HG03565 (cell line): ENCODE results near the gene BRSK2.

Experiments
- ATAC-seq: cut with Tn5 transposase; IDR thresholded peaks from one replicate; pipeline ENCODE4 v1.9.1; 2021; ENCODE audit warnings: mild to moderate bottlenecking, moderate library complexity; ENCODE audit not compliant: unreplicated experiment

BRSK2 gene

GRCh38 chr11:1448882-1449281, 59.1 kb downstream of the BRSK2 start:
- no peak for ATAC-seq

DNA sequence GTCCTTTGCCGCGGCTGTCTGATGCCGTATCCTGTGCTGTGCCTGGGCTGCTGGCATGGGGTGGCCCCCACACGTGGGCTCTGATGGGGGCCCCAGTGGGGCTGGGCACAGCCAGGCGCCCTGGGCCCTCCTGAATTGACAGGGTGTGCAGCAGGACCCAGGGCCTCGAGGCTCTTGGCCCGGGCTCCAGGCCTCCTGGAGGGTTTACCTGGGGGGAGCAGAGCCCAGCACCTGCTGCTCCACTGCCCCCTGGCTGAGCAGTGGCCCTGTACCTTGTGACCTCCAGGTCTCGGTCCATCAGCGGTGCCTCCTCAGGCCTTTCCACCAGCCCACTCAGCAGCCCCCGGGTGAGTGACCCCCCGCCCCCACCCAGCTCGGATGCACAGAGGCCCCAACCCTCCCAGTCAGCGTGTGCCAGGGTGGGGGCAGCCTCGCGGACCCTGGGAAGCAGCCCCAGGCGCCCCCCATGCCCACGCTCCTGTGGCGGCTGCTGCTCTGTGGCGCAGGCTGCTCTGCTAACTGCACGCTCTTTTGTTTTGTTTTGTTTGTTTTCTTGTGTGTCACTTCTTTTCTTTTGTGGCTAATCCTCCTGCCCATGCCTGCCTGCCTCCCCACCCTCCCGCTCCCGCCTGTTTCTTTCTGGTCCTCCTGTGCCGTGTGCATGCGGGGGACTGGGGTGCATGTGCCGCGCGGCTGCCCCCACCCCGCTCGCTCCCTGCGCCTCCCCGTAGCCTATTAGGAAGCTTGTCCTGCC, 59.9 kb downstream of the BRSK2 start:
- no peak for ATAC-seq

DNA sequence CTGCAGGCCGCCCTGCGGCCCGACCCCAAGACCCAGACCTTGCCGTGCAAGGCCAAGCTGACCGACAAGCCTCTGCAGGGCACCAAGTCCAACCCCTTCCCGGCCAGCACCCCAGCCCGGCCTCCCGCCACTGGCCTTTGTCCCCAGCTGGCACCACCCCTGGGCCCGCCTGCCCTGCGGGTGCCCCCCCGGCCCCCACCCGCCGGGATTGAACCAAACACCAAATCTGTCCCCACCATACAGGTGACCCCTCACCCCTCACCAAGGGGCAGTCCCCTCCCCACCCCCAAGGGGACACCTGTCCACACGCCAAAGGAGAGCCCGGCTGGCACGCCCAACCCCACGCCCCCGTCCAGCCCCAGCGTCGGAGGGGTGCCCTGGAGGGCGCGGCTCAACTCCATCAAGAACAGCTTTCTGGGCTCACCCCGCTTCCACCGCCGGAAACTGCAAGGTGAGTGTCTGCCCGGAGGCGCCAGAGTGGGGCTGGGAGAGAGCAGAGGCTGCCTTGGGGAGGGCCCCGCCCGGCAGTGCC, 60.7 kb downstream of the BRSK2 start:
- no peak for ATAC-seq

DNA sequence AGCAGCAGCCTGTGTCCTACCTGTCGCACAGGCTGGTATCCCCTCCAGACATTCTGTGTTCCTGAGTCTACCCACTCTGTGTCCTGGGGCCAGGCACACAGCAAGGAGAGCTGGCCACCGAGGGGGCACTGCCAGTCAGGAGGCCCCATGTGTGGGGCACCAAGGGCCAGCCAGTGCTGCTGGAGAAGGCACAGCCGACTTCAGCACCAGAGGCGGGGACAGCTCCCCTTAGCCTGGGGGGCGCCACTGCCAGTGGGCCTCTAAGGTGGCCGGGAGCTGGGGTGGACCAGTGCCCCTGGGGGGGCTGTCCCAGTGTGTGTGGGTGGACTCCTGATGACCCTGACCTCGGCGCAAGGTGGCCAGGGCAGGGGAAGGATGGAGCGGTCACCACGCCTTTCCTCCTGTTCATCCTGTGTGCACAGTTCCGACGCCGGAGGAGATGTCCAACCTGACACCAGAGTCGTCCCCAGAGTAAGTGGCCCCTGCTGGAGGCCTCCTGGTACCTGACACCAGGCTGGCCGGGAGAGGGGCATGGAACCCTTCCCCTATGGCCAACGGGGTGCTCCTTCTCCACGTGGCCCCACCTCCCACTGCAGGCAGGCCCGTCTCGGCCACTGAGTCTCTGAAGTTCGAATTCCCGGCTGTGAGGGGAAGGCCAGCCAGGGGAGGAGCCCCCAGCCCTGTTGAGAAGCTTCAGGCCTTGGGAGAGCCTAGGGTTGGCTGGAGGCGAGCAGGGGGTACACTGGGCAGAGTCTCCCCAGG, 61.4 kb downstream of the BRSK2 start:
- ATAC-seq = no peak

DNA sequence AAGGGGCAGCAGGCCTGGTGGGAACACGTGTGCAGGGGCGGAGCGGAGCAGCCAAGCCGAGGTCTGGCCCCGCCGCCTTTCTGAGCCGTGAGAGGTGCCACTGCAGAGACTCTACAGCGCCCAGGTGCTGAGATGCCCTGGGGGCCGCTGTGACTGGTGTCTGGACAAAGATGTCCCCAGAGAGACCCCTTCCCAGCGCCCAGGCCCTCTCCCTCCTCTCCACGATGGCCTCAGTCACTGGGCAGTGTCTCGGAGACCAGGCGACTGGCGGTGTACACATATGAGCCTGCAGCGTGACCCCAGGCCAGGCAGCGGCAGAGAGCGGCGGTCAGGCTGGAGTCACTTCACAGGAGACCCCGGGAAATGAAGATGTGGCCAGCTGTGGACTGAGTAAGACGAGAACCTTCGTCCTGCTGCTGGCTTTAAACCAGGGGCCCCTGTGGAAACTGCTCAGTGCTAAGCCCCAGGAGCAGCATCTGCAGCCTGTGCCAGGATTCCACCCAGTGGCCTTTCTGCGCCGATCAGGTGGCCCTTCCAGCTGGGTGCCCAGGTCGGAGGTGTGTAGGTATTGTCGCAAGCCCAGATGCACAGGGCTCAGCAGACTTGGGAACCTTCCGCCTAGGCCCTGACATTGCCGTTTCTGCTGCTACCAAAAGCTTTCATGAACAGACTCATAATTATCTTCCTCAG, 62.2 kb downstream of the BRSK2 start:
- no peak for ATAC-seq

DNA sequence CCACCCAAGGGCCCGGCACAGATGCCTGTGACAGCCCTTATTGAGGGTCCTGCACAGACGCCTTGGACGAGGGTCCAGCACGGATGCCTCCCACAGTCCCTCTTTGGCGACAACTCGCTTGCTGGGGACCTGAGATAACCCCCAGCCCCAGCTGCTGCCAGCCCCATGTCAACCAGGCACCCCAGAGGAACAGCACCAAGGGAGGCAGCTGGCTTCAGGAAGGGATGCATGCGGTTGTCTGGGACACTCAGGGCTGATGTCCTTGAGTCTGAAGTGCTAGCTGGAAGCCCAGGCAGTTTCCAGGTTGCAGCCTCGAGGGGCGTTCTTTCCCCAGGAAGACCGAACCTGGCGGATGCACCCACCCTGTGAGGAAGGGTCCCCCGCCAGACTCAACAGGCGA, 63.0 kb downstream of the BRSK2 start:
- no peak for ATAC-seq

GRCh38 chr11:1453611-1454034, 63.9 kb downstream of the BRSK2 start:
- ATAC-seq = no peak

- ATAC-seq = no peak
These were observed 64.8 kb downstream of the BRSK2 start for GRCh38 chr11:1454576-1454975.

GRCh38 chr11:1455032-1455762, 65.5 kb downstream of the BRSK2 start:
- no peak for ATAC-seq

DNA sequence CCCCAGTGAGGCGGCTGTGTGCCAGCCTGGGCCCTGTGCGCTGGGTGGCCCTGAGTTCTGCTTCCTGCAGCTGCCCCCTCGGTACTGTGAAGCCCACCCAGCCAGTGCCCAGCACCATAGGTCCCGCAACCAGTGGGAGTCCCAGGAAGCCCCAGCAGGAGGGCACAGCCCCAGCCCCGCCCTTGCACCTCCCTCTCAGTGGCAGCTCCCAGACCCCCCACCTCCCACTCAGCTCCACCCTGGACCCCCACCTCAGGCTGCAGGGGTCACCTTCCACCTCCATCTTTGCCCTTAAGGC, 66.0 kb downstream of the BRSK2 start:
- ATAC-seq = no peak

- no peak for ATAC-seq
These were observed 66.4 kb downstream of the BRSK2 start for GRCh38 chr11:1456176-1456575.

- ATAC-seq = no peak
These were observed 67.0 kb downstream of the BRSK2 start for GRCh38 chr11:1456596-1457325.

DNA sequence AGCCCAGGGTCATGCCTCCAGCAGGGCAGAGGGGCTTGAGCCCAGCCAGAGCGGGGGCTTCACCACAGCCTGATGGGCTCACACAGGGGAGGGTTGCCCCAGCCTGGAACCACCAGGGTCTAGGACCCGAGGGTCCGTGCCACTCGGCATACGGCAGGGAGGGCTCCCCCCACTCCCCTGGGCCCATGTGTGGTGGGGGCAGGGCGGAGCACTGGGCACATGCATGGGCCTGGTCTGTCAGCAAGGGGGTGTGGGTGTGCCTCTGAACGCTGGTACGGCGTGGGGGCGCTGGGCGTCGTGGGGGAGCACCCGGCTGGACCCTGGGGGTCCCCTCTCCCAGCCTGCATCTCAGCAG, 67.6 kb downstream of the BRSK2 start:
- no peak for ATAC-seq

- no peak for ATAC-seq
These were observed 68.1 kb downstream of the BRSK2 start for GRCh38 chr11:1457856-1458255.

GRCh38 chr11:1458340-1459218, 68.8 kb downstream of the BRSK2 start:
- no peak for ATAC-seq

- no peak for ATAC-seq
These were observed 69.5 kb downstream of the BRSK2 start for GRCh38 chr11:1459219-1459575.

- ATAC-seq = no peak
These were observed 70.1 kb downstream of the BRSK2 start for GRCh38 chr11:1459764-1460395.

DNA sequence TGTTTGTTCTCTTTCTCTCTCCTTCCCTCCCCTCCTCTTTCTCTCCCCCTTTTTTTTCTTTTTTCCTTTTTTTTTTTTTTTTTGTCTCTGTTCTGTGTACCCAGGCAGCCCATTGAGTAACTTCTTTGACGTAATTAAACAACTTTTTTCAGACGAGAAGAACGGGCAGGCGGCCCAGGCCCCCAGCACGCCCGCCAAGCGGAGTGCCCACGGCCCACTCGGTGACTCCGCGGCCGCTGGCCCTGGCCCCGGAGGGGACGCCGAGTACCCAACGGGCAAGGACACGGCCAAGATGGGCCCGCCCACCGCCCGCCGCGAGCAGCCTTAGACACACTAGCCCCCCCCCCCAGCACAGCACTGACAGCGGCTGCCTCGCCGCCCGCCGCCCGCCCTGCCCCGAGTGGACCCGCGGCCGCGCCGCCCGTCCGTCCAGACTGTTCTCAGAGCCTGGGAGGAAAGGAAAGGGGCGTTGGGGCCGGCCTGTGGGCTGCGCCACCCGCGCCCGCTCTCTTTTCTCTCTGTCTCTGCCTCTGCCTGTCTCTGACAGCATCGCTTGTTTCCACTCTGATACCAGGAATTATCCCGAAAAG, 70.8 kb downstream of the BRSK2 start:
- no peak for ATAC-seq
